Kidney (tissue), 14 donors: ENCODE data around the gene CD276. TPM values are rescaled to one million over a fixed set of nuclear protein-coding genes. Genes with fewer than 3 reads are reported as not detected.
"Not testable (repeated sequence)": the region's sequence is repeated elsewhere in the genome, so short reads cannot be mapped to it uniquely, and the experiment has no call there.

ENCODE experiments used
- DNase-seq, 5 donors: peaks; one replicate each; pipeline ENCODE4 v3.0.0-alpha.2; 2013 to 2020
- FAIRE-seq: peaks from 2 replicates; lab custom pipeline; 2012; peaks lifted over from hg19 to GRCh38; lab: Jason Lieb, UNC
- H3K27ac ChIP-seq, 2 donors: one replicate each; pipeline ENCODE4 v1.7.0; 2013; ENCODE audit warnings: low read depth in 2 of 2, low read length in 2 of 2, inconsistent platforms in 1 of 2
- H3K27me3 ChIP-seq: one replicate; pipeline ENCODE4 v1.7.1; 2013; ENCODE audit warnings: low read length, inconsistent platforms; ENCODE audit not compliant: control insufficient read depth, insufficient read depth
- H3K36me3 ChIP-seq, 3 donors: one replicate each; pipeline versions ENCODE4 v1.7.0 to v1.7.1; 2013; ENCODE audit warnings: low read length in 3 of 3, control low read depth in 1 of 3, inconsistent platforms in 1 of 3; ENCODE audit not compliant: insufficient read depth in 3 of 3, control insufficient read depth in 2 of 3
- H3K4me1 ChIP-seq, 3 donors: one replicate each; pipeline versions ENCODE4 v1.7.0 to v1.7.1; 2013; ENCODE audit warnings: low read length in 3 of 3, inconsistent platforms in 1 of 3, low read depth in 1 of 3; ENCODE audit not compliant: control insufficient read depth in 2 of 3, insufficient read depth in 2 of 3
- H3K4me3 ChIP-seq, 3 donors: one replicate each; pipeline versions ENCODE4 v1.7.0 to v1.8.1; 2013; ENCODE audit warnings: low read length in 3 of 3, control low read depth in 1 of 3, inconsistent platforms in 1 of 3
- H3K9ac ChIP-seq, 3 donors: one replicate each; pipeline versions ENCODE4 v1.7.0 to v1.7.1; 2013; ENCODE audit warnings: low read length in 3 of 3, control low read depth in 1 of 3, inconsistent platforms in 1 of 3
- H3K9me3 ChIP-seq, 3 donors: one replicate each; pipeline versions ENCODE4 v1.7.0 to v1.7.1; 2013; ENCODE audit warnings: low read length in 3 of 3, control low read depth in 1 of 3, inconsistent platforms in 1 of 3; ENCODE audit not compliant: control insufficient read depth in 2 of 3, insufficient read depth in 1 of 3
- intact Hi-C: fragments of 100-400 bp; cut with DNase I; formaldehyde crosslinking; loops from one replicate; pipeline ENCODE4 v1.11.1; 2022
- polyA plus RNA-seq: library from polyadenylated mRNA; stranded (reverse); fragments of 350-450 nt; fragmentation: Illumina TruSeq; extraction: RNeasy Lipid Tissue Mini Kit (QIAGEN cat#74804); gene quantifications from one replicate; pipeline ENCODE4 v1.2.3, GENCODE V29; 2014; ENCODE audit warnings: low read depth, low replicate concordance; ENCODE audit not compliant: insufficient read depth
- total RNA-seq: library from RNA; stranded (reverse); fragmentation: NEBNext Ultra II Directional; extraction: Animal tissue kit (Norgen Biotek cat#: 25700); gene quantifications from one replicate; pipeline ENCODE4 v1.2.1, GENCODE V29; 2021
- TF ChIP-seq, protein P1 (sequence below): IDR thresholded peaks from 3 replicates; pipeline ENCODE4 v1.5.1; 2012; ENCODE audit warnings: mild to moderate bottlenecking, moderate library complexity, borderline replicate concordance; ENCODE audit not compliant: insufficient read depth; ENCODE audit errors: extremely low read depth
- donor health status: control.
- donor health status: control.
- donor health status: control.
- donor health status: control.
- donor health status: control.
- donor health status: DM: yes; HTN: yes; CAD: no.
- donor health status: Normal renal cell carcinoma (clear cell type).

CD276 gene
- total and polyA plus RNA-seq, 2 donors from 2014 or later, result 25.0 to 31.5 TPM

DNA sequence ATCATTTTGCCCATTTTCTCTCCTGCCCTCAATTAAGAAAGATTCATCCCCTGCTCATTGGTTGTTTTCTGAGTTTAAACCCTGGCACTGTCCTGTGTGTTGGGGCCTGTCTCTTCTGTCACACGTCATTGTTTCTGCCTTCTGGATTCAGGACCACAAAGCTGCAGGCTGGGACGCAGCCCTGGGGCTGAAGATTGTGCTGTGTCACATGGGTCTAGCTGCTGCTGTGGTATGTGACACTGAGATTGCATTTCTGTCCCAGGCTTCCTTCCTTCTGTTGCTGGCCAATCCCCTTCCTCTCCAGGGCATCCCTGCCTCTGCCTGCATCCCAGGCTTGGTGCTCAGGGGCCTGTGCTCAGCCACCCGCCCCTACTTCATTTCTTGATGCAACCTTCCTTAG lies 40.0 kb downstream of the CD276 start:
- H3K9me3 ChIP-seq, result no peaks in the 10 kb centered on the region
- DNase-seq (no peak), FAIRE-seq (no peak)
- H3K4me3 ChIP-seq, result no peak overlapping the region
- no peaks in the 10 kb centered on the region for H3K4me1 ChIP-seq
- H3K27ac ChIP-seq, result no peak overlapping the region
- intact Hi-C loops, result no loop called here
- H3K36me3 ChIP-seq, result no peaks in the 10 kb centered on the region
- TF ChIP-seq, protein P1, sequence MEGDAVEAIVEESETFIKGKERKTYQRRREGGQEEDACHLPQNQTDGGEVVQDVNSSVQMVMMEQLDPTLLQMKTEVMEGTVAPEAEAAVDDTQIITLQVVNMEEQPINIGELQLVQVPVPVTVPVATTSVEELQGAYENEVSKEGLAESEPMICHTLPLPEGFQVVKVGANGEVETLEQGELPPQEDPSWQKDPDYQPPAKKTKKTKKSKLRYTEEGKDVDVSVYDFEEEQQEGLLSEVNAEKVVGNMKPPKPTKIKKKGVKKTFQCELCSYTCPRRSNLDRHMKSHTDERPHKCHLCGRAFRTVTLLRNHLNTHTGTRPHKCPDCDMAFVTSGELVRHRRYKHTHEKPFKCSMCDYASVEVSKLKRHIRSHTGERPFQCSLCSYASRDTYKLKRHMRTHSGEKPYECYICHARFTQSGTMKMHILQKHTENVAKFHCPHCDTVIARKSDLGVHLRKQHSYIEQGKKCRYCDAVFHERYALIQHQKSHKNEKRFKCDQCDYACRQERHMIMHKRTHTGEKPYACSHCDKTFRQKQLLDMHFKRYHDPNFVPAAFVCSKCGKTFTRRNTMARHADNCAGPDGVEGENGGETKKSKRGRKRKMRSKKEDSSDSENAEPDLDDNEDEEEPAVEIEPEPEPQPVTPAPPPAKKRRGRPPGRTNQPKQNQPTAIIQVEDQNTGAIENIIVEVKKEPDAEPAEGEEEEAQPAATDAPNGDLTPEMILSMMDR, result no peak
- H3K9ac ChIP-seq, result no peak overlapping the region
- no peaks in the 10 kb centered on the region for H3K27me3 ChIP-seq

DNA sequence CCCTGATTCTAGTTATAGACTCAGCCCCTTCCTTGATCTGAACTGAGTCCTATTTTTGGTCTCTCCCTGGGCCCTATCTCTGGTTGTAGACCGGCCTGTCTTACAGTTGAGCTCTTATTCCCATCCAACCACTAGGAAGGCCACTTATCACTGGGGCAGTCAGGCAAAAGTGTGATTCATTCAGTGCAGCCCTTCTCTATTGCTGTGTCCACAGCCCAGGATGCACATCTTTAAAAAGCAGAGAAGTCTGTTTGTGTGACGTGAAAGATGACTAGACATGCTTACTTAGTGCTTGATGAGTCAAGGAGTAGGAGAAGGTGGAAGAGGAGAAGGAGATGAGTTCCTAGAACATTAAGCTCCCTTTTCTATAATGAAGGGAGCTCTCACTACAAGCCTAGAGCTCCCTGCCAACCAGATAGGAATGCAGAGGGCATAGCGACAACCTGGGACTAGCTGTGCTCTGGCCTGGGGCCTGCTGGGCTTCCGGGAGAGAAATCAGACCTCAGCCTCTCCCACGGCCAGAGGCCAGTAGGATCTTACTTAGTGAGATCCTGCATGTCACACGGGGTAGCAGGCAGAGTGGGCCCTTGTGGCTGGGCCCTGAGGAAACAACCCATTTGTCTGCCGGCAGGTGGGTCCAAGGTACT lies 43.3 kb downstream of the CD276 start:
- Histone ChIP-seq H3K9me3 (no peaks in the 10 kb centered on the region), H3K4me3 (no peak overlapping the region), H3K27ac (no peak overlapping the region), H3K4me1 (no peaks in the 10 kb centered on the region), H3K27me3 (no peaks in the 10 kb centered on the region), H3K36me3 (no peaks in the 10 kb centered on the region), H3K9ac (no peak overlapping the region)
- no peak for DNase-seq
- no peak for FAIRE-seq
- TF ChIP-seq, protein P1, result no peak
- intact Hi-C loops, result no loop called here

DNA sequence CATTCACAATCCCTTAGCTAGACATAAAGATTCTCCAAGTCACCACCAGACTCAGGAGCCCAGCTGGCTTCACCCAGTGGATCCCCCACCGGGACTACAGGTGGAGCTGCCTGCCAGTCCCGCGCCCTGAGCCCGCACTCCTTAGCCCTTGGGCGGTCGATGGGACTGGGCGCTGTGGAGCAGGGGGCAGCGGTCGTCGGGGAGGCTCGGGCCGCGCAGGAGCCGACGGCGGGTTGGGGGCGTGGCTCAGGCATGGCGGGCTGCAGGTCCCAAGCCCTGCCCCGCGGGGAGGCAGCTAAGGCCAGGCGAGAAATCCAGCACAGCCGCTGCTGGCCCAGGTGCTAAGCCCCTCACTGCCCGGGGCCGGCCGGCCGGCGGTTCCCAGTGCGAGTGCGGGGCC lies 47.9 kb downstream of the CD276 start:
- H3K9ac ChIP-seq, DNase-seq, intact Hi-C loops, FAIRE-seq, H3K27me3 ChIP-seq, H3K4me3 ChIP-seq, H3K9me3 ChIP-seq, H3K27ac ChIP-seq, H3K4me1 ChIP-seq, H3K36me3 ChIP-seq: not testable (repeated sequence)

DNA sequence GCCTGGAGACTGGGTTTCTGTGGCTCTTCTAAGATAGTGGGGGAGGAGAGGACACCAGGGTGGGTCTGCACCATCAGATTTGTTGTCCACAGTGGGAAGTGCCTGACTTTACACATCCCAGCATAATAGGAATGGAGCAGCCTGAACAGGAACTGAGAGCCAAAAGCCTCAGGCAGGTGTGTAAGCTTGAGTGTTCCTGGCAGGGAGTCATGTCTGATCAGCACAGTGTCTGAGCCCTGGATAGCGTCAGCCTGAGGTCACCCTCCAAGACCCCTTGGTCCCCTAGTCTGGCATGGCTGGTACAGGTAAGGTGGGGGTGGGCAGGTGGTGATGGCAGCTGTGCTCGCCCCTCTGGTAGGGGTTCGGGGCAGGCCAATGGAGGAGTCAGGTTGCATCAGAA lies 48.7 kb downstream of the CD276 start:
- no peaks in the 10 kb centered on the region for H3K9me3 ChIP-seq
- H3K27ac ChIP-seq, result no peak overlapping the region
- FAIRE-seq (no peak), DNase-seq (no peak)
- TF ChIP-seq, protein P1, result no peak
- H3K9ac ChIP-seq, result no peak overlapping the region
- no peaks in the 10 kb centered on the region for H3K27me3 ChIP-seq
- intact Hi-C loops, result no loop called here
- H3K4me1 ChIP-seq, result no peaks in the 10 kb centered on the region
- H3K36me3 ChIP-seq, result no peaks in the 10 kb centered on the region
- H3K4me3 ChIP-seq, result no peak overlapping the region
